ENCODE data around the gene TMEM108. TPM values are rescaled to one million over a fixed set of nuclear protein-coding genes. Genes with fewer than 3 reads are reported as not detected.

Gene TMEM108
- polyA plus RNA-seq, 1 of the 3 experiments (the other 2 are of a cell fraction), result 8.6 TPM

DNA sequence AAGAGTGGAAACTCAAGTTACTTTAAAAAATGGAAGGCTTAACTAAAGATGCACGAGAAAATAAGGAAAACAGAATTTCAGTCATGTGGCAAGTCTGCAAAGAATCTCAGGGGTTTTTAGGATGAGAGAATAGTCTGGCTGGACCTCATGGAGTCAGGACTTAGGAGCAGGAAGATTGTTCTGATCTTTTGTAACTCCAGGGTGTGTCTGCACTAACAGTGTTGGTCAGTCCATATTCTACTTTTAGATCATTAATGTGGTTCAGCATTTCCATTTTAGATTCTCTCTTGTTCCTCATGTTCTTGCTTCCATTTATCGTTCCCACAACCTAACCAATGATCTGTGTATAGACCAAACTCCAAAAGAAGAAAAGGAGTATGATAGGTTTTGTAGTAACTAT lies 15.3 kb downstream of the TMEM108 start:
- no peak overlapping the region; a peak in 1 of 4 replicates for H3K27ac ChIP-seq (ENCODE audit: low read depth in 2 of 2, low read length in 1 of 2)
- TF ChIP-seq FOXJ3 (CRISPR knock-in tag; IDR thresholded peaks at IDR 0.05) (no peak), NFIC (IDR thresholded peaks at IDR 0.05; ENCODE audit: borderline replicate concordance) (no peak), FOSL2 (IDR thresholded peaks at IDR 0.05; ENCODE audit: borderline replicate concordance, low read depth) (no peak), RAD21 (IDR thresholded peaks at IDR 0.05; ENCODE audit: low read length) (no peak), ZBTB33 (IDR thresholded peaks at IDR 0.05; ENCODE audit: borderline replicate concordance, low read depth) (no peak), RFX5 (IDR thresholded peaks at IDR 0.05; ENCODE audit: low read length) (no peak), NRF1 (IDR thresholded peaks at IDR 0.05; ENCODE audit: low read depth, low read length) (no peak), GABPA (IDR thresholded peaks at IDR 0.05; ENCODE audit: low read depth) (no peak)
- H2AFZ ChIP-seq (ENCODE audit: low read depth), result no peak overlapping the region
- H4K20me1 ChIP-seq (ENCODE audit: insufficient read depth), result no peaks in the 10 kb centered on the region
- H3K4me2 ChIP-seq, result no peak overlapping the region
- H3K79me2 ChIP-seq (ENCODE audit: insufficient read depth), result no peaks in the 10 kb centered on the region
- H3K4me3 ChIP-seq (ENCODE audit: low read depth in 2 of 2, low read length in 1 of 2), result no peak overlapping the region
- no peak overlapping the region for H3K9ac ChIP-seq
- H3F3A ChIP-seq (replicated peaks; ENCODE audit: insufficient read depth), result no peaks in the 10 kb centered on the region
- ChIA-PET CTCF (no interaction called here), POLR2A (no interaction called here)
- WGBS (ENCODE audit: low lambda C conversion rate), result 57% methylated on average over 2 of the region's 2 CpGs
- H3K36me3 ChIP-seq (replicated peaks in 1 of 2; ENCODE audit: control insufficient read depth in 1 of 2, insufficient read depth in 2 of 2, low read length in 1 of 2), result no peaks in the 10 kb centered on the region
- no peaks in the 10 kb centered on the region for H3K9me2 ChIP-seq
- peaks cover 1 to 32% of the 10 kb centered on the region in 2 experiments; a peak in 2 of 4 replicates for H3K4me1 ChIP-seq (ENCODE audit: control insufficient read depth in 1 of 2, insufficient read depth in 2 of 2, low read depth in 1 of 2, low read length in 1 of 2)
- no peaks in the 10 kb centered on the region for H3K27me3 ChIP-seq (ENCODE audit: insufficient read depth)
- DNase-seq, result no peak
- no peaks in the 10 kb centered on the region for H3K9me3 ChIP-seq

DNA sequence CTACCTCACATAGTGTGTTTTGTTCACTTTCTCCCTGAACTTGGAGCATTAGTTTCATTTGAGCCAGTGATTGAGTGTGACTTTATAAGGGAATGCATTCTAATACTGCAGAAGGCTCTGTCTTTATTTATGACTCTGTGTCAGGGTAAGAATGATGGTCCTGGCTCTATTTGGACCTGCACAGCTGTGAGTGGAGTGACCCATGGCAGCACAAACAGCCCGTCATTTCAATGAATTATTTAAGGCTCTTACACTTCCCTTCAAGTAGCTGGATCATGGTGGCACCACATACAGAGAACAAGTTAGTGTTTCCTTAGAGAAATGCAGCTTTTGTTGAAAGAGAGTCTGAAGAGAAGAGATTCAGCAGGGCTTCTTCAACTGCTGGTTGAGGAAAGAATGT lies 16.4 kb downstream of the TMEM108 start:
- H3K9ac ChIP-seq, result no peak overlapping the region
- no peaks in the 10 kb centered on the region for H3K9me3 ChIP-seq
- no peak overlapping the region for H3K4me2 ChIP-seq
- POLR2A ChIA-PET, result interaction anchor here (0.7 kb wide), 1 partner anchor 79 kb away, joined by 3 read pairs; no protein-coding TSS in a partner anchor
- WGBS (ENCODE audit: low lambda C conversion rate), result 84% methylated on average over 1 of the region's 1 CpG
- DNase-seq, result no peak
- H3K4me1 ChIP-seq (ENCODE audit: control insufficient read depth in 1 of 2, insufficient read depth in 2 of 2, low read depth in 1 of 2, low read length in 1 of 2), result peaks cover 0 to 27% of the 10 kb centered on the region in 2 experiments; a peak in 2 of 4 replicates
- H3K4me3 ChIP-seq (ENCODE audit: low read depth in 2 of 2, low read length in 1 of 2), result no peak overlapping the region
- H3K27ac ChIP-seq (ENCODE audit: low read depth in 2 of 2, low read length in 1 of 2), result peak overlapping the region in 1 of 2 experiments; percentile 8; a peak in 1 of 4 replicates
- no peaks in the 10 kb centered on the region for H3K9me2 ChIP-seq
- TF ChIP-seq SIN3A (IDR thresholded peaks at IDR 0.05; ENCODE audit: borderline replicate concordance, low read depth, low read length) (no peak), YY1 (IDR thresholded peaks at IDR 0.05; ENCODE audit: low read depth) (no peak)
- TF ChIP-seq, protein P1, sequence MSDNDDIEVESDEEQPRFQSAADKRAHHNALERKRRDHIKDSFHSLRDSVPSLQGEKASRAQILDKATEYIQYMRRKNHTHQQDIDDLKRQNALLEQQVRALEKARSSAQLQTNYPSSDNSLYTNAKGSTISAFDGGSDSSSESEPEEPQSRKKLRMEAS (IDR thresholded peaks at IDR 0.05; ENCODE audit: low read depth), result no peak
- H3K27me3 ChIP-seq (ENCODE audit: insufficient read depth), result no peaks in the 10 kb centered on the region
- no peak overlapping the region for H2AFZ ChIP-seq (ENCODE audit: low read depth)
- CTCF ChIA-PET, result interaction anchor here (1.1 to 1.5 kb wide), 3 partner anchors 13 to 329 kb away, joined by 3 read pairs; no protein-coding TSS in a partner anchor
- H3F3A ChIP-seq (replicated peaks; ENCODE audit: insufficient read depth), result no peaks in the 10 kb centered on the region
- H4K20me1 ChIP-seq (ENCODE audit: insufficient read depth), result no peaks in the 10 kb centered on the region
- H3K79me2 ChIP-seq (ENCODE audit: insufficient read depth), result no peaks in the 10 kb centered on the region
- H3K36me3 ChIP-seq (replicated peaks in 1 of 2; ENCODE audit: control insufficient read depth in 1 of 2, insufficient read depth in 2 of 2, low read length in 1 of 2), result no peaks in the 10 kb centered on the region

Data from SK-N-SH (cell line).